H9 (cell line): Measurements from ENCODE around the gene NFASC. TPM values are rescaled to one million over a fixed set of nuclear protein-coding genes. Genes with fewer than 3 reads are reported as not detected.
A peak's percentile ranks its signal among the peaks of the same experiment; 100 is the strongest.

Experiments used
- DNase-seq: peaks from one replicate; pipeline ENCODE4 v3.0.0-alpha.2; 2017
- H2AFZ ChIP-seq: one replicate; pipeline ENCODE4 v1.6.1; 2013; ENCODE audit warnings: mild to moderate bottlenecking, low read length, control low read depth, moderate library complexity
- H2AK5ac ChIP-seq: 2 replicates; pipeline ENCODE4 v1.6.1; 2013; ENCODE audit warnings: low read length, control low read depth, mixed read lengths; ENCODE audit not compliant: insufficient read length
- H2BK120ac ChIP-seq: one replicate; pipeline ENCODE4 v1.6.1; 2013; ENCODE audit warnings: low read depth, mild to moderate bottlenecking, low read length, control low read depth, inconsistent platforms; ENCODE audit not compliant: poor library complexity, severe bottlenecking
- H2BK12ac ChIP-seq: 2 replicates; pipeline ENCODE4 v1.6.1; 2013; ENCODE audit warnings: low read length, control low read depth, mixed read lengths, low read depth; ENCODE audit not compliant: insufficient read length
- H2BK15ac ChIP-seq: 2 replicates; pipeline ENCODE4 v1.6.1; 2013; ENCODE audit warnings: low read depth, low read length, control low read depth
- H2BK20ac ChIP-seq: one replicate; pipeline ENCODE4 v1.6.1; 2013; ENCODE audit warnings: low read depth, mild to moderate bottlenecking, low read length, control low read depth, inconsistent platforms; ENCODE audit not compliant: poor library complexity, severe bottlenecking
- H2BK5ac ChIP-seq: 2 replicates; pipeline ENCODE4 v1.6.1; 2013; ENCODE audit warnings: low read length, control low read depth, mixed read lengths; ENCODE audit not compliant: insufficient read length
- H3K14ac ChIP-seq: 2 replicates; pipeline ENCODE4 v1.6.1; 2013; ENCODE audit warnings: low read length, control low read depth; ENCODE audit not compliant: insufficient read depth
- H3K18ac ChIP-seq: 2 replicates; pipeline ENCODE4 v1.6.1; 2013; ENCODE audit warnings: low read depth, mild to moderate bottlenecking, mixed read lengths, low read length, control low read depth; ENCODE audit not compliant: insufficient read length
- H3K23ac ChIP-seq: 2 replicates; pipeline ENCODE4 v1.6.1; 2013; ENCODE audit warnings: low read length, control low read depth, mixed read lengths, low read depth; ENCODE audit not compliant: insufficient read length
- H3K23me2 ChIP-seq: 2 replicates; pipeline ENCODE4 v1.6.1; 2013; ENCODE audit warnings: low read depth, mild to moderate bottlenecking, mixed read lengths, low read length, control low read depth; ENCODE audit not compliant: insufficient read length, poor library complexity, severe bottlenecking
- H3K27ac ChIP-seq: 2 replicates; pipeline ENCODE4 v1.5.1; 2013; ENCODE audit warnings: low read length, control low read depth, mixed read lengths, low read depth; ENCODE audit not compliant: insufficient read length
- H3K27me3 ChIP-seq: 2 replicates; pipeline ENCODE4 v1.6.1; 2013; ENCODE audit warnings: low read length, control low read depth, inconsistent platforms; ENCODE audit not compliant: insufficient read depth
- H3K4ac ChIP-seq: 2 replicates; pipeline ENCODE4 v1.6.1; 2013; ENCODE audit warnings: low read depth, mild to moderate bottlenecking, control low read depth, inconsistent platforms, low read length, moderate library complexity
- H3K4me1 ChIP-seq: 2 replicates; pipeline ENCODE4 v1.6.1; 2013; ENCODE audit warnings: low read length, control low read depth, inconsistent platforms; ENCODE audit not compliant: insufficient read depth
- H3K4me2 ChIP-seq: 2 replicates; pipeline ENCODE4 v1.6.1; 2013; ENCODE audit warnings: low read length, control low read depth, mixed read lengths; ENCODE audit not compliant: insufficient read length, insufficient read depth
- H3K56ac ChIP-seq: 2 replicates; pipeline ENCODE4 v1.6.1; 2013; ENCODE audit warnings: low read depth, mild to moderate bottlenecking, mixed read lengths, low read length, control low read depth; ENCODE audit not compliant: insufficient read length
- H3K79me1 ChIP-seq: 2 replicates; pipeline ENCODE4 v1.6.1; 2013; ENCODE audit warnings: low read depth, mild to moderate bottlenecking, moderate library complexity, low read length, control low read depth, inconsistent platforms; ENCODE audit not compliant: insufficient read depth, poor library complexity, severe bottlenecking
- H3K79me2 ChIP-seq: 2 replicates; pipeline ENCODE4 v1.6.1; 2013; ENCODE audit warnings: low read length, control low read depth, inconsistent platforms; ENCODE audit not compliant: insufficient read depth
- H3K9ac ChIP-seq: 2 replicates; pipeline ENCODE4 v1.6.1; 2013; ENCODE audit warnings: low read length, control low read depth, mixed read lengths; ENCODE audit not compliant: insufficient read length; ENCODE audit errors: extremely low read depth
- H3K9me3 ChIP-seq: one replicate; pipeline ENCODE4 v1.6.1; 2013; ENCODE audit warnings: low read depth, low read length, inconsistent platforms; ENCODE audit not compliant: control insufficient read depth
- H3T11ph ChIP-seq: one replicate; pipeline ENCODE4 v1.6.1; 2013; ENCODE audit warnings: mild to moderate bottlenecking, low read length, control low read depth, inconsistent platforms
- H4K20me1 ChIP-seq: one replicate; pipeline ENCODE4 v1.6.1; 2013; ENCODE audit not compliant: control insufficient read depth, insufficient read length, insufficient read depth
- H4K5ac ChIP-seq: 2 replicates; pipeline ENCODE4 v1.6.1; 2013; ENCODE audit warnings: low read depth, mild to moderate bottlenecking, mixed read lengths, low read length, control low read depth; ENCODE audit not compliant: insufficient read length
- H4K8ac ChIP-seq: replicated peaks from 2 replicates; pipeline ENCODE4 v1.6.1; 2013; ENCODE audit warnings: low read length, control low read depth, mixed read lengths, low read depth; ENCODE audit not compliant: insufficient read length
- H4K91ac ChIP-seq: 2 replicates; pipeline ENCODE4 v1.6.1; 2013; ENCODE audit warnings: low read depth, mild to moderate bottlenecking, moderate library complexity, mixed read lengths, low read length, control low read depth; ENCODE audit not compliant: insufficient read length
- H3K27ac Mint-ChIP-seq, 3 experiments: 2 replicates in 2 of 3; 3 replicates in 1 of 3; pipeline ENCODE4 v1.8.0; 2020 to 2021; ENCODE audit warnings: mixed read lengths in 3 of 3, mild to moderate bottlenecking in 1 of 3, moderate library complexity in 1 of 3
- H3K27me3 Mint-ChIP-seq: 2 replicates; pipeline ENCODE4 v1.8.0; 2021; ENCODE audit warnings: low read depth, mild to moderate bottlenecking, moderate library complexity, mixed read lengths
- H3K36me3 Mint-ChIP-seq, 3 experiments: 2 replicates in 2 of 3; 3 replicates in 1 of 3; pipeline ENCODE4 v1.8.0; 2020 to 2021; ENCODE audit warnings: low read depth in 3 of 3, mixed read lengths in 3 of 3; ENCODE audit not compliant: insufficient read depth in 1 of 3
- H3K4me1 Mint-ChIP-seq, 2 experiments: 2 replicates each; pipeline ENCODE4 v1.8.0; 2020; ENCODE audit warnings: mixed read lengths in 2 of 2
- H3K4me3 Mint-ChIP-seq, 2 experiments: 2 replicates in 1 of 2; 3 replicates in 1 of 2; pipeline ENCODE4 v1.8.0; 2020 to 2021; ENCODE audit warnings: mild to moderate bottlenecking in 2 of 2, mixed read lengths in 2 of 2, moderate library complexity in 1 of 2
- H3K9me3 Mint-ChIP-seq, 2 experiments: 2 replicates in 1 of 2; 3 replicates in 1 of 2; pipeline ENCODE4 v1.8.0; 2020; ENCODE audit warnings: mild to moderate bottlenecking in 2 of 2, mixed read lengths in 2 of 2, moderate library complexity in 1 of 2
- CTCF ChIP-seq: fragments of 200-600 bp; sonication (generic); conservative IDR thresholded peaks from 3 replicates; pipeline ENCODE4 v1.8.0; 2021; ENCODE audit warnings: antibody characterized with exemption, mild to moderate bottlenecking
- WGBS: extraction: QIAGEN DNeasy Blood & Tissue Kit; methylation state at CpG from one replicate; pipeline ENCODE4 v1.1.7; 2013; ENCODE audit warnings: missing lambda C conversion rate, low lambda C conversion rate, mixed read lengths; ENCODE audit not compliant: insufficient read length; ENCODE audit errors: extremely low coverage; 5-methylcytosine and 5-hydroxymethylcytosine counted together
- total RNA-seq: library from RNA; stranded (reverse); gene quantifications from 2 replicates; pipeline ENCODE4 v1.2.1, GENCODE V29; 2021

NFASC gene
- total RNA-seq, 1 experiment from 2014 or later, result 5.0 TPM

- H3K4me1 Mint-ChIP-seq, result peaks cover 31 to 41% of the 10 kb centered on the region in 2 experiments
These were observed 4.6 kb downstream of the NFASC start for GRCh38 chr1:204875255-204875654.

More at GRCh38 chr1:204875255-204875654, 4.6 kb downstream of the NFASC start:
- no peaks in the 10 kb centered on the region for H4K20me1 ChIP-seq
- H4K8ac ChIP-seq, result no peak overlapping the region
- H3K27ac ChIP-seq, result no peak overlapping the region
- no peak overlapping the region for H3K9ac ChIP-seq
- H2BK15ac ChIP-seq, result no peak overlapping the region
- H3K79me2 ChIP-seq, result no peaks in the 10 kb centered on the region
- H2AFZ ChIP-seq, result no peak overlapping the region
- Mint-ChIP-seq H3K27me3 (no peaks in the 10 kb centered on the region; the same call in 1 of the 2 replicates), H3K9me3 (no peaks in the 10 kb centered on the region; a peak in 1 of 5 replicates), H3K4me3 (no peak overlapping the region), H3K36me3 (no peaks in the 10 kb centered on the region; a peak in 2 of 7 replicates), H3K27ac (peak overlapping the region in 1 of 3 experiments; percentile 31; a peak in 1 of 7 replicates)
- H2BK120ac ChIP-seq, result no peak overlapping the region
- H2BK20ac ChIP-seq, result no peak overlapping the region
- H3K23me2 ChIP-seq, result no peaks in the 10 kb centered on the region
- no peak overlapping the region for H3K23ac ChIP-seq
- H2BK12ac ChIP-seq, result no peak overlapping the region
- no peaks in the 10 kb centered on the region for H3K79me1 ChIP-seq
- no peak overlapping the region for H3K4ac ChIP-seq
- no peak overlapping the region for H3T11ph ChIP-seq
- no peak overlapping the region for H3K4me2 ChIP-seq
- no peak overlapping the region for H2AK5ac ChIP-seq
- no peak for TF ChIP-seq CTCF
- H3K14ac ChIP-seq, result no peak overlapping the region
- no peak overlapping the region for H3K18ac ChIP-seq
- H3K27me3 ChIP-seq, result no peaks in the 10 kb centered on the region
- WGBS, result no CpG with 5 or more reads among the region's 4 CpGs
- H3K9me3 ChIP-seq, result no peaks in the 10 kb centered on the region
- no peak overlapping the region for H2BK5ac ChIP-seq
- no peak for DNase-seq
- no peak overlapping the region for H4K5ac ChIP-seq
- no peak overlapping the region for H3K56ac ChIP-seq
- H4K91ac ChIP-seq, result no peak overlapping the region
- peaks cover 8% of the 10 kb centered on the region; the same call in 1 of the 2 replicates for H3K4me1 ChIP-seq
